ENCODE data around the gene NR2E1.
A peak's percentile ranks its signal among the peaks of the same experiment; 100 is the strongest.

Gene NR2E1

GRCh38 chr6:108132863-108133262 is 33.0 kb upstream of the NR2E1 start:
- Mint-ChIP-seq H3K27me3 (peaks cover 51% of the 10 kb centered on the region), H3K36me3 (no peaks in the 10 kb centered on the region), H3K4me3 (peak overlapping the region; percentile 94), H3K27ac (no peak overlapping the region), H3K4me1 (ENCODE audit: low read depth) (peaks cover 14% of the 10 kb centered on the region), H3K9me3 (ENCODE audit: low read depth) (no peaks in the 10 kb centered on the region)

GRCh38 chr6:108133594-108134179 is 32.1 kb upstream of the NR2E1 start:
- no peaks in the 10 kb centered on the region for H3K36me3 Mint-ChIP-seq
- no peaks in the 10 kb centered on the region for H3K9me3 Mint-ChIP-seq (ENCODE audit: low read depth)
- peak overlapping the region; percentile 94 for H3K4me3 Mint-ChIP-seq
- peaks cover 46% of the 10 kb centered on the region for H3K27me3 Mint-ChIP-seq
- peaks cover 14% of the 10 kb centered on the region for H3K4me1 Mint-ChIP-seq (ENCODE audit: low read depth)
- H3K27ac Mint-ChIP-seq: no peak overlapping the region

GRCh38 chr6:108134213-108134970 is 31.4 kb upstream of the NR2E1 start:
- Mint-ChIP-seq H3K27ac (no peak overlapping the region), H3K4me3 (peak overlapping the region; percentile 52), H3K36me3 (peaks cover under 1% of the 10 kb centered on the region), H3K4me1 (ENCODE audit: low read depth) (peaks cover 14% of the 10 kb centered on the region), H3K27me3 (peaks cover 45% of the 10 kb centered on the region), H3K9me3 (ENCODE audit: low read depth) (no peaks in the 10 kb centered on the region)

- H3K9me3 Mint-ChIP-seq (ENCODE audit: low read depth): no peaks in the 10 kb centered on the region
- H3K27ac Mint-ChIP-seq: no peak overlapping the region
- H3K4me1 Mint-ChIP-seq (ENCODE audit: low read depth): no peaks in the 10 kb centered on the region
- no peak overlapping the region for H3K4me3 Mint-ChIP-seq
- peaks cover 3% of the 10 kb centered on the region for H3K36me3 Mint-ChIP-seq
- peaks cover 19% of the 10 kb centered on the region for H3K27me3 Mint-ChIP-seq
These were observed 23.6 kb upstream of the NR2E1 start for GRCh38 chr6:108142240-108142639.

GRCh38 chr6:108145639-108146038 is 20.2 kb upstream of the NR2E1 start:
- peaks cover 3% of the 10 kb centered on the region for H3K9me3 Mint-ChIP-seq (ENCODE audit: low read depth)
- no peaks in the 10 kb centered on the region for H3K4me1 Mint-ChIP-seq (ENCODE audit: low read depth)
- H3K27ac Mint-ChIP-seq: no peak overlapping the region
- H3K27me3 Mint-ChIP-seq: peaks cover 28% of the 10 kb centered on the region
- H3K4me3 Mint-ChIP-seq: no peak overlapping the region
- H3K36me3 Mint-ChIP-seq: peaks cover 2% of the 10 kb centered on the region

GRCh38 chr6:108152446-108152845 is 13.4 kb upstream of the NR2E1 start:
- Mint-ChIP-seq H3K9me3 (ENCODE audit: low read depth) (peaks cover 3% of the 10 kb centered on the region), H3K4me3 (no peak overlapping the region), H3K27me3 (peaks cover 47% of the 10 kb centered on the region), H3K27ac (no peak overlapping the region), H3K4me1 (ENCODE audit: low read depth) (peaks cover 8% of the 10 kb centered on the region), H3K36me3 (peaks cover 2% of the 10 kb centered on the region)

GRCh38 chr6:108156180-108156937 is 9.5 kb upstream of the NR2E1 start:
- Mint-ChIP-seq H3K4me1 (ENCODE audit: low read depth) (peaks cover 14% of the 10 kb centered on the region), H3K9me3 (ENCODE audit: low read depth) (no peaks in the 10 kb centered on the region), H3K27ac (no peak overlapping the region), H3K4me3 (peak overlapping the region; percentile 67), H3K36me3 (no peaks in the 10 kb centered on the region), H3K27me3 (peaks cover 62% of the 10 kb centered on the region)

GRCh38 chr6:108156938-108157233 is 8.9 kb upstream of the NR2E1 start:
- Mint-ChIP-seq H3K27ac (no peak overlapping the region), H3K4me1 (ENCODE audit: low read depth) (peaks cover 14% of the 10 kb centered on the region), H3K9me3 (ENCODE audit: low read depth) (no peaks in the 10 kb centered on the region), H3K27me3 (peaks cover 67% of the 10 kb centered on the region), H3K4me3 (peak overlapping the region; percentile 67), H3K36me3 (no peaks in the 10 kb centered on the region)

GRCh38 chr6:108157234-108157980 is 8.4 kb upstream of the NR2E1 start:
- Mint-ChIP-seq H3K27me3 (peaks cover 70% of the 10 kb centered on the region), H3K9me3 (ENCODE audit: low read depth) (no peaks in the 10 kb centered on the region), H3K4me3 (peak overlapping the region; percentile 67), H3K4me1 (ENCODE audit: low read depth) (peaks cover 14% of the 10 kb centered on the region), H3K36me3 (no peaks in the 10 kb centered on the region), H3K27ac (no peak overlapping the region)

GRCh38 chr6:108157981-108158525 is 7.8 kb upstream of the NR2E1 start:
- H3K4me3 Mint-ChIP-seq: peak overlapping the region; percentile 85
- peaks cover 75% of the 10 kb centered on the region for H3K27me3 Mint-ChIP-seq
- H3K36me3 Mint-ChIP-seq: no peaks in the 10 kb centered on the region
- H3K27ac Mint-ChIP-seq: peak overlapping the region; percentile 43
- H3K9me3 Mint-ChIP-seq (ENCODE audit: low read depth): no peaks in the 10 kb centered on the region
- peaks cover 14% of the 10 kb centered on the region for H3K4me1 Mint-ChIP-seq (ENCODE audit: low read depth)

- Mint-ChIP-seq H3K27me3 (peaks cover 74% of the 10 kb centered on the region), H3K4me3 (no peak overlapping the region)
These were observed 5.8 kb upstream of the NR2E1 start for GRCh38 chr6:108159981-108160380.

GRCh38 chr6:108161724-108162282 is 4.0 kb upstream of the NR2E1 start:
- Mint-ChIP-seq H3K9me3 (ENCODE audit: low read depth) (no peaks in the 10 kb centered on the region), H3K27ac (no peak overlapping the region), H3K36me3 (no peaks in the 10 kb centered on the region), H3K4me1 (ENCODE audit: low read depth) (peaks cover 22% of the 10 kb centered on the region), H3K4me3 (no peak overlapping the region), H3K27me3 (peaks cover 69% of the 10 kb centered on the region)

More at GRCh38 chr6:108159981-108160380, 5.8 kb upstream of the NR2E1 start:
- peaks cover 14% of the 10 kb centered on the region for H3K4me1 Mint-ChIP-seq (ENCODE audit: low read depth)
- H3K27ac Mint-ChIP-seq: no peak overlapping the region
- H3K36me3 Mint-ChIP-seq: no peaks in the 10 kb centered on the region
- no peaks in the 10 kb centered on the region for H3K9me3 Mint-ChIP-seq (ENCODE audit: low read depth)

- no peaks in the 10 kb centered on the region for H3K9me3 Mint-ChIP-seq (ENCODE audit: low read depth)
- no peaks in the 10 kb centered on the region for H3K36me3 Mint-ChIP-seq
- peaks cover 73% of the 10 kb centered on the region for H3K27me3 Mint-ChIP-seq
- no peak overlapping the region for H3K4me3 Mint-ChIP-seq
- no peak overlapping the region for H3K27ac Mint-ChIP-seq
- H3K4me1 Mint-ChIP-seq (ENCODE audit: low read depth): peaks cover 28% of the 10 kb centered on the region
These were observed 2.6 kb upstream of the NR2E1 start for GRCh38 chr6:108163267-108163643.

Measured in activated naive CD8-positive, alpha-beta T cell (primary cell).